Urothelium cell line (cell line): ENCODE results near the gene CACNB4.
"Not testable (repeated sequence)": the region's sequence is repeated elsewhere in the genome, so short reads cannot be mapped to it uniquely, and the experiment has no call there.

Experiments used
- DNase-seq: peaks from one replicate; pipeline ENCODE4 v3.0.0; 2011; ENCODE audit warnings: low spot score, mixed read lengths
- FAIRE-seq: peaks from 2 replicates; lab custom pipeline; 2011; peaks lifted over from hg19 to GRCh38; lab: Jason Lieb, UNC

The CACNB4 gene

DNA sequence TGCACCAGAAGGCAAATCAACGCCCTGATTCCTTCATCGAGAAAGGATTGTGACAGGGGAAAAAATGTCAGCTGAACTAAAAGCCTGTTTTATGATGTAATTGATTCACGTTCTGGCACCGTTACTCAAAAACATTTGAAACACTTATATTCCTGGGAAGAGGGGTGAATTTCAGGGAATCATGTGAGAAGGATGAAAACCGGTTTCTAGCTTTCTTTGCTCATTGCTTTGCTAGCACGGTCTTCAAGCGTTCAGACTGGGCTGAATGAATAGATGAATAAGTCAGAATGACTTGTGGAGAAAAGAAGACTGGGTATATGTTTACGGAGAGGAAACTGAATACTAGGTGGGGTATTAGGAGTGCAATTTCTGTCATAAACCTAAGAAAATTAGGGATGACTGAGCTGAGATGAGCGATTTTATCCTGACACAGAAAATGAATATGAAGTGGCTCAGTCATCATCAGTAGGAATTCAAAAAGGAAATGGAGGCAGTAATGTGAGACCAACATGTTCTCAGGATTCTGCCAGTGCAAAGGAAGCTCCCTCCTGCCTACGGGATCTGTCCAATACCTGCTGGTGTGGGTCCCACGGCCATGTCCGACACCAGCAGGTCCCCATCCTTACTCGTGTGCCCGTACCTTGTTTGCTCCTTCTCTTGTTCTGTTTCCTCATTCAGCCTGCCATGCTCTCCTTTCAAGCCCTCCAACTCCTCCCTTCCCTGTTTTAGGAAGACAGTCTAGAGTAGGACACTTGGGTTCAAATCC, 146.0 kb downstream of the CACNB4 start:
- FAIRE-seq (no peak), DNase-seq (no peak)

- no peak for FAIRE-seq
- no peak for DNase-seq
Observed at GRCh38 chr2:151947813-151948165, 151.1 kb downstream of the CACNB4 start.

DNA sequence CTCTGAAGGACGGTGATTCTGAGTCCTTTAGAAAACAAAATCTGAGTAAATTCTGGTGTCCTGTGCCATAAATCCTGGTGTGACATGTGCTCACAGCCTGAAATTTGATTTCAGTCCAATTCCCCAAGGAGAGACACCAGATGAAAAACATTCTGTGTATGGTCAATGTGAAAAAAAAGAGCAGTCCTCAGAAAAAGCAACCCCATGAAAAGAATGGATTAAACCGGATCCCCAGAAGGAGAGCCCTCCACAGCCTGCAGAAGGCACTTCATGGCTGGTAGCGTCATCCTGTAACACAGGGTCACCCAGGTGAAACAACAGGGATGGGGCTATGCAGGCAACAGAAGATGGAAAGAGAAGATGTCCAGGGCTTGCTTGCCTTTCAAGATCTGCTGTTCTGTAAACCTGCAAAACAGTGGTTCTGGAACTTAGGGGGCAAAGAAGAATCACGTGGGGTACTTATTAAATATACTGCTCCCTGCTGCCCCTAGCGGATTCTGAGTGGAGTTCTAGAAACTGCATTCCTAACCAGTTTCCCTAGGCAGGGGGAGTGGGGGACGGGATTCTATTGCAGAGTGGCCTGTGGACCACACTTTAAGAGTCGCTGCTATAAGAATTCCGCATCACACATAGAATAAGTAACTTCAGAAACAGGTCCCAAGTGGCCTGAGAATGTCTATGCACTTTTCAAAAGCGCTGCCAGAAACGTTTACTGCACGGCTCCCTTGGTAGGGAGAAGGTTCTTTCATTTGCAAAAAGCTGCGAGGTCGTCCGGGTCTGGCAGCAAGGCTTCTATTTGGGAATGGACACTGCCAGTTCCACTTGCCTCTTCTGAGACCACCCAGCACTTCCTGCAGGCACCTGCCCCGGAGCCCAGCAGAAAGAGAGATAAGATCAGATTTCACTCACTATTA, 151.7 kb downstream of the CACNB4 start:
- FAIRE-seq = no peak
- DNase-seq = peak; percentile 27

DNA sequence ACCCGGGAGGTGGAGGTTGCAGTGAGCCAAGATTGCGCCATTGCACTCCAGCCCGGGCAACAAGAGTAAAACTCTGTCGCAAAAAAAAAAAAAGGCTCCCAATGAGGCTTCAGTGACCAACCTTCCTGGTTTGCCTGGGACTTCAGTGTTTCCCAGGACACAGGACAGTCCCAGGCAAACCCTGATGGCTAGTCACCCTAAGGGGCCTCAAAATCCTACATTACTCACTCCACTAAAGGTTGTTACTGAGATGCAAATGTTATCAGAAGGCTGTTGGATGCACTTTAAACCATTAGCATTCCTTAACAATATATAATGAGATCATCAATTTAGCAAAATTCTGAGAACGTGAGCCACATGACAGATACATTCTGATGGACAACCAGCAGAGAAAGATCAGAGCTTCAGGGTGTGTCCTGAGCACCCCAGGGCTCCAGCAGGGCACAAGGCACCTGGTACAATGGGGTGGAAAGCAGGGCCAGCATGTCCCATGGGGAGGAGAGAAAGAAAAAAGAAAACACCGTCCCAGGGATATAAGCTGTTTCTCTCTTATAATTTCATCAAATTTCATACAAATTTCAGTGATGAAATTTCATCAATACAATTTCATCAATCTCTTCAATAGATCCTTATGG, 152.5 kb downstream of the CACNB4 start:
- DNase-seq = no peak
- no peak for FAIRE-seq

DNA sequence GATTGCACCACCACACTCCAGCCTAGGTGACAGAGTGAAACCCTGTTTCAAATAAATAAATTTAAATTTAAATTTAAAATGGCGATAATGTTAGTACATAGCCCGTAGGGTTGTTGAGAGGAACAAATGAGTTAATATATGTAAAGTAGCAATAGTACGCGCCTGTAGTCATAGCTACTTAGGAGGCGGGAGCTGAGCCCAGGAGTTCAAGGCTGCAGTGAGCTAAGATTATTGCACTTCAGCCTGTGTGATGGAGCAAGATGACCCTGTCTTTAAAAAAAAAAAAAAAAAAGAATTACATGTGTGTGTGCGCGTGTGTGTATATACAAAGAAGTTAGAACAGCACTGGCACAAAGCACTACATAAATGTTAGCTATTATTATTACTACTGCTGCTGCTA, 153.2 kb downstream of the CACNB4 start:
- DNase-seq = no peak
- FAIRE-seq = no peak

GRCh38 chr2:151945186-151945585, 153.7 kb downstream of the CACNB4 start:
- DNase-seq (no peak), FAIRE-seq (no peak)

GRCh38 chr2:151943461-151943860, 155.4 kb downstream of the CACNB4 start:
- FAIRE-seq (no peak), DNase-seq (no peak)

DNA sequence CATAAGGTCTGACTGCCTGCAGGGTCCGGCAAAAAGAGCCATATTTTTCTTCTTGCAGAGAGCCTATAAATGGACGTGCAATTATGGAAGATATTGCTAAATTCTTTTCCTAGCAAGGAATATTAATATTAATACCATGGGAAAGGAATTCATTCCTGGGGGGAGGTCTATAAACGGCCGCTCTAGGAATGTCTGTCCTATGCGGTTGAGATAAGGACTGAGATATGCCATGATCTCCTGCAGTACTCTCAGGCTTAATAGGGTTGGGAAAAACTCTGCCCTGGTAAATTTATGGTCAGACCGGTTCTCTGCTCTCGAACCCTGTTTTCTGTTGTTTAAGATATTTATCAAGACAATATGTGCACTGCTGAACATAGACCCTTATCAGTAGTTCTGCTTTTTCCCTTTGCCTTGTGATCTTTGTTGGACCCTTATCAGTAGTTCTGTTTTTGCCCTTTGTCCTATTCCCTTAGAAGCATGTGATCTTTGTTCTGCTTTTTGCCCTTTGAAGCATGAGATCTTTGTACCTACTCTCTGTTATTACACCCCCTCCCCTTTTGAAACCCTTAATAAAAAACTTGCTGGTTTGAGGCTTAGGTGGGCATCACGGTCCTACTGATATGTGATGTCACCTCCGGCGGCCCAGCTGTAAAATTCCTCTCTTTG, 156.2 kb downstream of the CACNB4 start:
- not testable (repeated sequence) for DNase-seq, FAIRE-seq

DNA sequence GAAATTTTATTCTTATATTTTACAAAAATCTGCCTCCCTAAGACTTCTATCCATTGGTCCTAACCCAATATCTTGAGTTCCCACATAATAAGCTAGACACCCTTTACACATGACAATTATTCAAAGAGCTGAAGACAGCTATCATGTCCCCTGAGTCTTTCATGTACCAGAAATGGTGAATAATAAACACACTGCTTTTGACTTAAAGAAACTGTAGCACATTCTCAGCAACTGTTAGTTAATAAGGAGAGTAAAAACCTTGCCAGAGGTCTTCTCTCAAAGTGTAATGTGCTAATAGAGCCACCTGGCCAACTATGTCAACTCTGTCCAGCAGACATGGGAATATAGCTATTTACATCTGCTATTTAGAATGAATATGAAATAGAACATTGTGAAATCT, 160.9 kb downstream of the CACNB4 start:
- no peak for FAIRE-seq
- no peak for DNase-seq

GRCh38 chr2:151936626-151937025, 162.2 kb downstream of the CACNB4 start:
- DNase-seq = no peak
- FAIRE-seq = no peak

- FAIRE-seq (no peak), DNase-seq (no peak)
Observed at GRCh38 chr2:151933266-151933804, 165.5 kb downstream of the CACNB4 start.

GRCh38 chr2:151931756-151932155, 167.1 kb downstream of the CACNB4 start:
- no peak for FAIRE-seq
- no peak for DNase-seq

DNA sequence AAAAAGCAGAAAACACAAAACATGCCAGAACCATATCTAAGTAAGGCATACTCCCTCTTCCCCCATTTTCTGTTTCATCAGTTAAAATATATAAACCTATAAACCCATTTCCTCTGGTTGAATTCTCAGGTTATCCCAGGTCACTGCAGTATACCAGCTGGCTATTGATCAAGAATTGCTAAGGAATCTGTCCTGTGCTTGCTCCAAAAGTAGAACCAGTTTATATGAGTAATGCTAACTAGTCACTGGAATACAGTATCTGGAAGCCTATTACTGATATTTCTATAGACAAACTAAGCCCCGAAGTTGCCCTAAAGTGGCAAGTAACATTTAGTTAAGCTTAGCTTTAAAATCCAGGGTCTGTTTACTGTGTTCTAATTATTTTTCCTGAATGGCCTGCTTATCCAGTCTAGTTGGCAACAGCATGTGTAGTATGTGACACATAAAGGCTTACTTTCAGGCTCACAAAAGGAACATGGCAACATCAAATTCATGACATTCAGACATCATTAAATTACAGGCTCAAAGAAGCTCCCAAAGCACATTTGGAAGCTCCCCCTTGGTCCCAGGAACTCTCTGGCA, 167.7 kb downstream of the CACNB4 start:
- FAIRE-seq (no peak), DNase-seq (no peak)

GRCh38 chr2:151930042-151930441, 168.8 kb downstream of the CACNB4 start:
- DNase-seq = no peak

DNA sequence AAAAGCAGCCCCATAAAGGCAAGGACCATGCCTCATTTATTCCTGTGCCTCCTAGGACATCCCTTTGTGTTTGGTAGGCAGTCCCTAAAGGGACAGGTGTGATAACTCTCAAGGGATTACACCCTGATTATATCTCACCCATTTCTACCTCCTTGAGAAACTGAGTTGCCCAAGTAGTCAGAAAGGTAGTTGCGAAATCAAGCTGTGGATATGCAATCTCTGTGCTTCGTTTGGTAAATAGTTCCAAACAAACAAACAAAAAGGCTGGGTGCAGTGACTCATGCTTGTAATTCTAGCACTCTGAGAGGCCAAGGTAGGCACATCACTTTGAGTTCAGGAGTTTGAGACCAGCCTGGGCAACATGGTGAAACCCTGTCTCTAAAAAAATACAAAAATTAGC, 170.5 kb downstream of the CACNB4 start:
- DNase-seq (no peak), FAIRE-seq (no peak)

More at GRCh38 chr2:151930042-151930441, 168.8 kb downstream of the CACNB4 start:
- no peak for FAIRE-seq

- no peak for DNase-seq
- FAIRE-seq = peak; percentile 27
Observed at GRCh38 chr2:151927501-151928221, 171.2 kb downstream of the CACNB4 start.

GRCh38 chr2:151922845-151923666, 175.8 kb downstream of the CACNB4 start:
- peak; percentile 20 for DNase-seq
- FAIRE-seq = no peak

GRCh38 chr2:151919786-151920185, 179.1 kb downstream of the CACNB4 start:
- no peak for DNase-seq
- no peak for FAIRE-seq

- DNase-seq (no peak), FAIRE-seq (no peak)
Observed at GRCh38 chr2:151918308-151918707, 180.5 kb downstream of the CACNB4 start.
